M059J (cell line): ENCODE results near the gene CD27. TPM values are rescaled to one million over a fixed set of nuclear protein-coding genes. Genes with fewer than 3 reads are reported as not detected.
"Not testable (repeated sequence)": the region's sequence is repeated elsewhere in the genome, so short reads cannot be mapped to it uniquely, and the experiment has no call there.

Source experiments
- DNase-seq: peaks from one replicate; pipeline ENCODE4 v3.0.0-alpha.2; 2012; ENCODE audit warnings: low read depth
- total RNA-seq: library from RNA; depleted of rRNA; stranded (reverse); fragments of >200 nt; shearing (Covaris generic); gene quantifications from 2 replicates; pipeline ENCODE4 v1.2.3, GENCODE V29; 2014; rRNA removed

Gene CD27
- total RNA-seq, result not detected in 2 replicates

DNA sequence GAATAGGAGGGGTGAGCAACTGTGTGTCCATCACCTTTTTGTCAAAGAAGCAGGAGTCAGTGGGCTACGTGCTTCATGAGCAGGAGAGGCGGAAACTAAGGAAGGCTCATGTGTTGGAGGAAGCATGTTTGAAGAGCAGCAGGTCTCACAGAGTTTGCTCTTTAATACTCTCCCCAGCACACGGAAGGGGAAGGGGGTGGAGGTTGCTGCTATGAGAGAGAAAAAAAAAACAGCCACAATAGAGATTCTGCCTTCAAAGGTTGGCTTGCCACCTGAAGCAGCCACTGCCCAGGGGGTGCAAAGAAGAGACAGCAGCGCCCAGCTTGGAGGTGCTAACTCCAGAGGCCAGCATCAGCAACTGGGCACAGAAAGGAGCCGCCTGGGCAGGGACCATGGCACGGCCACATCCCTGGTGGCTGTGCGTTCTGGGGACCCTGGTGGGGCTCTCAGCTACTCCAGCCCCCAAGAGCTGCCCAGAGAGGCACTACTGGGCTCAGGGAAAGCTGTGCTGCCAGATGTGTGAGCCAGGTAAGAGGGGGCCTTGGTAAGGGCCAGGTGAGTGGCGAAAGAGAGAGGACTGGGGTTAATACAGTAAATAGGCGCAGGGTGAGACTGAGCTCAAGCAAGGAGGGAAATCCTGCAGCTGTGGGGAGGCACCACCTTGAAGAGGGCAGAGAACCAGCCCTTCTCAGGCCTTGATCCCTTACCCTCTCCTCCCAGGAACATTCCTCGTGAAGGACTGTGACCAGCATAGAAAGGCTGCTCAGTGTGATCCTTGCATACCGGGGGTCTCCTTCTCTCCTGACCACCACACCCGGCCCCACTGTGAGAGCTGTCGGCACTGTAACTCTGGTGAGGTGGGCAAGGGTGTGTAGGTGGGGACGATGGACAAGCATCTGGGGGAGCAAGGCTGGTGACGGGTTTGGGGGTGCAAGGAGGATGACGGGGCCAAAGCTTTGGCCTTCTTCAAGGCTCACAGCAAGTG is at the start of gene CD27:
CD27 (plus strand) TSS at position 252 of the 985 bp plus-strand sequence; CDS start at position 393, 141 bp downstream.
- no peak for DNase-seq

DNA sequence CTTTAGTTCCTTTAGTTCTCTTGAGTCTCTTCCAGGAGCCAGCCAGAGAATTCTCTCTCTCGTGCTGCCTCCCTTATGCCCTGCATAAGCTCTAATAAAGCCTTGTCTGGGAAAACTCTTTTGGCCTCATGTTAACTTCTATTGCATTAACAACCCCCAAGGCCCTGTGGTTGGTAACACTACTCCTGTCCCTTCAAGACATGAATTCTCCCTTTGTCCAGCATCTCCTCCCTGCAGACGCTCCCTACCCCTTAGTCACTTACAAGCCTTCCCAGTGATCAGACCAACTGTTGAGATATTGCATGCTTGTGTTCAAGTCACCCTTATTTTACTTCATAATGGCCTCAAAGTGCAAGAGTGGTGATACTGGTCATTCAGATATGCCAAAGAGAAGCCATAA is 48.7 kb upstream of the CD27 start:
- no peak for DNase-seq

DNA sequence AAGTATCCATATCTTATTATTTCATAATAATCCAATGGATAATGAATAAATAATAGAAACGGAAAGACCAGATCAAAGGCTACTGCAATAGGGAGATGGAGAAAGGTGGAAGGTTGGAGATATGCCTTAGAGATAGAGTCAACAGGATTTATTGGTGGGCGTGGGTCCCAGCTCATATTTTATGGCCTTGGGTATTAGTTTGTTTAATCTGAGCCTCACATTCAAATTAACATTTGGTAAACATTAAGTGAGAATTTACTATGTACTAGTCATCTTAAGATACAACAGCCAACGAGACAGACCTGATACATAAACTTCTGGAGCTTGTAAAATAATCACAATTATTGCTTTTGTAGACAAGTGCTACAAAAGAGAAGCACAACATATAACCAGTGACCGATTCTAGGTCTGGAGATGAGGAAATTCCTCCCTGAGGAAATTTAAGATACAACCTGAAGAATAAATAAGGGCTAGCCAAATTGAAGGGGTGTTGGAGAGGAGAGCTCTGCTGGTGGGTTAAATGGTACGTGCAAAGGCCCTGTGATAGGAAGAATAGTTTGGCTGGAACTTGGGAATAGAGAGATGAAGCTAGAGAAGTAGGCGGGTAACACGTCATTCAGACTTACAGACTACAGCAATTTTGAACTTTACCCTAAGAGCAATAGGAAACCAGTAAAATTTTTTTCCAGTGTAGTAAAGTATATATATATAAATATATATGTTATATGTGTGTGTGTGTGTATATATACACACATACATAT is 44.7 kb upstream of the CD27 start:
- no peak for DNase-seq

DNA sequence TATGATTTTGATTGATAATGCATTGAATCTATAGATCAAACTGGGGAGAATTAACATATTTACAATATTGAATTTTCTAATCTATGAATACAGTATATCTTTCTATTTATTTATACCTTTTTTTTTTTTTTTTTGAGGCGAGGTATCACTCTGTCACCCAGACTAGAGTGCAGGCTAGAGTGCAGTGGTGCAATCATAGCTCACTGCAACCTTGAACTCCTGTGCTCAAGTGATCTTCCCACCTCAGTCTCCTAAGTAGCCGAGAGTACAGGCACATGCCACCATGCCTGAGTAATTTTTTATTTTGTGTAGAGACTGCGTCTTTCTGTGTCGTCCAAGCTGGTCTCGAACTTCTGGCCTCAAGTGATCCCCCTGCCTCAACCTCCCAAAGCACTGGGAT is 40.4 kb upstream of the CD27 start:
- no peak for DNase-seq

DNA sequence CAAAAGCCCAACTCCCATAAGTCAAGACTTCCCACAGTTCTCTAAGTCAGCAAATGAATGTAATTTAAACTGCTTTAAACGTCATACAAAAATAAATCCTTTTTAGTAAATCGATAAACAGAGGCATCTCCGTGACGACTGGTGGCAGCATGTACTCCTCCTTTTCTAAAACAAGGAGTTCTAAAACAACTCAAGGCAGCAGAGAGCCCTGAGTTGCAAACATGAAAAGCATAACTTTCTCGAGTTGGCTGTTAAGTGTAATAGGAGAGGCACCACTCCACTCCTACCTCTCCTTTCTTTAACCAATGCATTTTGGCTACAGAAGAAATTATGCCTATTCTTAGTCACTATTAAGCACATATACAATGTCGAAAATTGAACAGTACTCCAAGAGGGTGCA is 38.8 kb upstream of the CD27 start:
- no peak for DNase-seq

DNA sequence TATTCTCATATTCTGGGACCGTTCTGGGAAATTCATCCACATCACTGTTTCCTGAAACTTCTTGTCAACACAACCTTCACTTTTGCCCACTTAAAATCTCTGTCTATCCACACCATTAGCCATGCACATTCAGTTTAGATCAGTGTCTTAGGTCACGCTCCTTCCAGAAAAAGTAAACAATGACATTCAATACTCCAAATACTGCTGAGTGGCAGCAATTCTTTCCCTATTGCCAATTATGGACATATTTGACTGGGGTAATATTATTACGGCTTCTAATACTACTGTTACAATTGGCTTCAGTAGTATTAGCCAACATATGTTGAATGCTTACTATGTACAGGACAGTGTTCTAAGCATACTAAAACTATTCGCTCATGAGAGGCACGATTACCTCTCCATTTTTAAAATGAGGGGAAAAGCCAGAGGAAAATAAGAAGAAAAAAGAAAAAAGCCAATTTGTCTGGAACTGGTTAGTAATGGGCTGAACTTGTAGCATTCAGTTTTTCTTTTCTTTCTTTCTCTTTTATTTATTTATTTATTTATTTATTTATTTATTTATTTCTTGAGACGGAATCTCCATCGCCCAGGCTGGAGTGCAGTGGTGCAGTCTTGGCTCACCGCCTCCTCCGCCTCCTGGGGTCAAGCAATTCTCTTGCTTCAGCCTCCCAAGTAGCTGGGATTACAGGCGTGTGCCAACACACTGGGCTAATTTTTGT is 37.4 kb upstream of the CD27 start:
- DNase-seq, result no peak

DNA sequence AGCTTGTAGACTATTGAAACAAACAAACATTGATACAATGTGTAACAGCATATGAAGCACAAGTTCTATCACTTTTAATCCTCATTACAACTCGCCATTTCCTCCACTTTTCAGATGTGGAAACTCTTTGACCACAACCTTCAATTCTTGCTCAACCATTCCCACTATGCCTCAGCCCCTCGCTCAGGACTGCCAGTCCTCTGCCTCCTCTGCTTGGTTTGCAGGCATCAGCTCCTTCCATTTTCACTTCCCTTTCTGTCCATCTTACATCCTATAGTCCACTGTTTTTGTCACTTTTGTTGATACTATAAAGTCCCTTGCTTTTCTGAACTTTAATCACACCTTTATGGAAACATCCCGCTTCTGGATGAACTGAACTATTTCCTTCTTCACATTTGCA is 28.2 kb upstream of the CD27 start:
- no peak for DNase-seq

DNA sequence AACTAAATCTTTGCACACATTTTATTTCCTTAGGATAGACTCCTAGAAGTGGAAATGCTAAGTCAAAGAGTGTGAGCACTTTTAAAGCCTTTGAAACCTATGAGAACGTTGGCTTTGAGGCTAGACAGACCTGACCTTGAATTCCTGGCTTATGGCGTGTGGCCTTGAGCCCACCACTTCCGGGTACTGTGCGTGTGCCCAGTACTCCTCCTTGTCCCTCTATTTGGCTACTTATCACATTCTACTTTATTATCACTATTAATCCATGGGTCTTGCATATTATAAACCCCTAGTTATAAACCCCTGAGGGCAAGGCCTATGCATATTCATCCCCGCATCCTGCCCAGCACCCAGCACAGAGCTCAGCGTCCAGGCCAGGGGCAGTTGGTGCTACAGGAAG is 26.0 kb upstream of the CD27 start:
- DNase-seq, result no peak

DNA sequence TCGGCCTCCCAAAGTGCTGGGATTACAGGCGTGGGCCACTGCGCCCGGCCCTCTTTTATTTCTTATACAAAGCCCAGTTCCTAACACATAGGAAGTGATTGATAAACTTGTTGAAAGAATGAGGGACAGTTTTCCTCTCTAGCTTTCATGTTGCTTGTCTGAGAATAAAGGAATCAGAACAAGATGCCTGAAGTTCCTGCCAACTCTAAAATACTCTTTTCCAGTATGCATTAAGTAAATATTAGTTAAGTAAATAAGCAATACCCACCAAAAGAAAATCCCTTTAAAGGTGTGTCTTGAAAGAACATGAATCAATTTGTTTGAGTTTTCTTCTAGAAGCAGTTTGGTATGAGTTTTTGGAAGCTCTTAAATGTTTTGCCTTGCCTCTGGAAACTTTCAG is 24.4 kb upstream of the CD27 start:
- DNase-seq, result no peak

DNA sequence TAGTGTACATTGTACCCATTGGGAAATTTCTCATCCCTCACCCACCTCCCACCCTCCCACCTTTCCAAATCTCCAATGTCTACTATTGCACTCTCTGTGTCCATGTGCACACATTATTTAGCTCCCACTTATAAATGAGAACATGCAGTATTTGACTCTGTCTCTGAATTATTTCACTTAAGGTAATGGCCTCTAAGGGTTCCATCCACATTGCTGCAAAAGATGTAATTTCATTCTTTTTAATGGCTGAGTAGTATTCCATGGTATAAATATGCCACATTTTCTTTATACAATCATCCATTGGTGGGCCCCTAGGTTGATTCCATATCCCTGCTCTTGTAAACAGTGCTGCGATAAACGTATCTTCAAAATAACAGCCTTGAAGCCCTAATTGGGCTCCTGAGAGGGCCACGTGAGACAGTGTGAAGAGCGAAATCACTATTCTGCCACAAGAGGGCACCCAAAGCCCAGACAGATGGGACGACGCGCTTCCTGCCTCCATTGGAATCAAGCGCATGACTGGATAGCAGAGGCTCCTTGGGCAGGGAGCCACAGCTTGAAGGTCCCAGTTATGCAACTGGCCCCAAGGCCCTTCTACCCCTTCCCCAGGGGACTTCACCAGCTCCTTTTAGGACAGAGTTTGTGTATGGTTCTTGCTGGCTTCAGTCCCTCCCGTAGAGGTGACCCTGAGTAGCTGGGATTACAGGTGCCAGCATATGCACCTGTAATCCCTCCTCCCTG is 21.3 kb upstream of the CD27 start:
- peak; percentile 87 for DNase-seq

DNA sequence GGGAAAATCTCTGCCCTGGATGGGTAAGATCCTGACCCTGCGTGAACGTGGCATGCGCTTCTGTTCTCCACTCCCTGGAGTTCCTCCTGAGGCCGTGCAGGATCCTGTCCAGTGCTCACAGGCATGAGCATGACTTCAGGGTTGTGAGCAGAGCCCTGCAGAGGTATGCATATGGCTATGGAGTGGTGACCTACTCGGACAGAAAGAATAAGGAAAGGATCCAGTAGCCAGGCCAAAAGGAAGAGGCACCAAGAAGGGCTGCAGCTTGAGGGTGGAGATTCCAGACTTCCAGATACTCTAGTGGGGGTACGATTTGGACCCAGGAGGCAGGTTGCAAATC is 20.8 kb upstream of the CD27 start:
- no peak for DNase-seq

DNA sequence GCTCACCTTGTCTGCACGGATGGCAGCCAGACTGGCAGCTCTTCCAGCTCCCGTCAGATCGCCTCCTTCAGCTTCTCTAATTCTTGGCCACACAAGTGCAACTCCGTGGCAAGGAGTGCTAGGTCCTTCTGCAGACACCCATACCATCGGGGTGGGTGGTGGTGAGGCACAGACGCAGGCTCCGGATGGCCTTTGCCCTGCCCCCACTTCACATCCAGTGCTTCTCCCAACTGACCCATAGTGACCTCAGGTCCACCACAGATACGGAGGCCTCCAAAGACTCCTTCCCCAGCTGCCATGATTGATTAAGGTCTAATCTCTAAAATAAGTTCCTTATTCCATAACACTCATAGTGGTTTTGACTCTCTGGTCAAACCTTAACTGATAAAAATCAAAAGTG is 19.9 kb upstream of the CD27 start:
- DNase-seq, result no peak

DNA sequence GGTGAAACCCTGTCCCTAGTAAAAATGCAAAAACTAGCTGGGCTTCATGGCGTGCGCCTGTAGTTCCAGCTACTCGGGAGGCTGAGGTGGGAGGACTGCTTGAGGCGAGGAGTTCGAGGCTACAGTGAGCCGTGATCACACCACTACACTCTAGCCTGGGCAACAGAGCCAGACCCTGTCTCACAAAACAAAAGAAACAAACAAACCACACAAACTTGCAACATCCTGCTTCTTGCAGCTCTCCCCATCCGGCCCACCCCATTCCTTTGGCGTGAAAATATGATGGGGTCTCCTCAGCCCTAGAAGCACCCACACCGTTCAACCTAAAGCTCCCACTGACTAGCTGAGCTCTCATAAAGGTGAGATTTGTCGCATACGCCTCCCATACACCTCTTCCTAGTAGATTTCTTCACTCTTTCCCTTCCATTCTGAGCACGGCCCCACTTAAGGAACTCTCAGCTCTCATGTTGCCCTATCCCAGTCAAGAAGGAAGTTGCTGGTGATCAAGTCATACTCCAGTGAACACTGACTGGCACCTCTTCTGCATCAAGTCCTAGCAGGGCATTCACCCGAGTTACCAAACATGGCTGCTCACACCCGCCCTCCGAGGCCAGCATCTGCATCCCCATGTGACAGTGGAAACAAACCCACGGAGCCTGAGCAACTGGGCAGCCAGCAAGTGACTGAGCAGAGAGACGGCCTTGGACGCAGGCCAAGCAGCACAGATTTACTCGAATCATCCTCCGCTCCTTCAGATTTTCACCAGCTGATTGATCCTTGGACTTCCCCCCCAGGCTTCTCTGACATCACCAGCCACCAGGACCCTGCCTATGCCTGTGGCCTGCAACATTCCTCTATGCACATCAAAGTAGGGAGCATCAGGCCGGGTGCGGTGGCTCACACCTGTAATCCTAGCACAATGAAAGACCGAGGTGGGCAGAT is 18.9 kb upstream of the CD27 start:
- DNase-seq, result no peak

DNA sequence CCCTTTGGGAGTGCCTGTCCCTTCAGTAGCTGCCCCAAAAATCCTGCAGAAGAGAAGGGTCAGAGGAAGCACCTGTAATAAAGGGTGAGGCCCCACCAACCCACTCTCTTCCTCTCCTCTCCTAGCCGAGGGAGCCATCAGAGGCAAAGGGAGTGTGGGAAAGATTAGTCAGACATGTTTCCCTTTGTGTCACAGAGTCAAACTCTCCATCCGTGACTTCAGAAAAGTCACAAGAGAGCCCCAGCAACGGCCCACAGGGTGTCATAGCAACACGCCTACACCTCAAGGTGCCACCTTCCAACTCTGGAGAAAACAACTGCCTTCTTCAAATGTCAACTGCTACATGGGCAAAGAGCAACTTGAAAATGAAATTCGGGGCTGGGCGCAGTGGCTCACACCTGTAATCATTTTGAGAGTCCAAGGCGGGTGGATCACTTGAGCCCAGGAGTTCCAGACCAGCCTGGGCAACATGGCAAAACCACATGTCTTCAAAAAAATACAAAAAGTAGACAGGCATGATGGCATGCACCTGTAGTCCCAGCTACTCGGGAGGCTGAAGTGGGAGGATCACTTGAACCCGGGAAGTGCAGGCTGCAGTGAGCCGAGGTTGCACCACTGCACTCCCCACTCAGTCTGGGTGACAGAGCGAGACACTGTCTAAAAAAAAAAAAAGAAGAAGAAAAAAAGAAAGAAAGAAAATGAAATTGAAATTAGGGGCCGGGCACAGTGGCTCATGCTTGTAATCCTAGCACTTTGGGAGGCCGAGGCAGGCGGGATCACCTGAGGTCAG is 17.7 kb upstream of the CD27 start:
- no peak for DNase-seq

DNA sequence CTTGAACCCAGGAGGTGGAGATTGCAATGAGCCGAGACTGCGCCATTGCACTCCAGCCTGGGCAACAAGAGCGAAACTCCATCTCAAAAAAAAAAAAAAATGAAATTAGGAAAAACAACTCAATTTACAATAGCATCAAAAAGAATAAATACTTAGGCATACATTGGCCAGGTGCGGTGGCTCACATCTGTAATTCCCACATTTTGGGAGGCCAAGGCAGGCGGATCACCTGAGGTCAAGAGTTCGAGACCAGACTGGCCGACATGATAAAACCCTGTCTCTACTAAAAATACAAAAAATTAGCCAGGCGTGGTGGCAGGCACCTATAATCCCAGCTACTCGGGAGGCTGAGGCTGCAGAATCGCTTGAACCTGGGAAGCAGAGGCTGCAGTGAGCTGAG is 17.0 kb upstream of the CD27 start:
- DNase-seq, result not testable (repeated sequence)

DNA sequence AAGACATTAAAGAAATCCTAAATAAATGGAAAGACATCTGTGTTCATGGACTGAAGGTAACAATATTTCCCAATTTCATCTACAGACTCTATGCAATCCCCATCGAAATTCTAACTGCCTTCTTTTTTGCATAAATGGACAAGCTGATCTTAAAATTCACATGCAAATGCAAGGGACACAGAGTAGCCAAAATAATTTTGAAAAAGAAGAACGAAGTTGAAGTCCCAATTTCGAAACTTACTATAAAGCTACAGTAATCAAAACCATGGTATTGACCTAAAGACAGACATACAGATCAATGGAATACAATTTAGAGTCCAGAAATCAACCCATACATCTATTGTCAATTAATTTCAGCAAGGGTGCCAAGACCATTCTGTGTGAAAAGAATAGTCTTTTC is 16.4 kb upstream of the CD27 start:
- no peak for DNase-seq

DNA sequence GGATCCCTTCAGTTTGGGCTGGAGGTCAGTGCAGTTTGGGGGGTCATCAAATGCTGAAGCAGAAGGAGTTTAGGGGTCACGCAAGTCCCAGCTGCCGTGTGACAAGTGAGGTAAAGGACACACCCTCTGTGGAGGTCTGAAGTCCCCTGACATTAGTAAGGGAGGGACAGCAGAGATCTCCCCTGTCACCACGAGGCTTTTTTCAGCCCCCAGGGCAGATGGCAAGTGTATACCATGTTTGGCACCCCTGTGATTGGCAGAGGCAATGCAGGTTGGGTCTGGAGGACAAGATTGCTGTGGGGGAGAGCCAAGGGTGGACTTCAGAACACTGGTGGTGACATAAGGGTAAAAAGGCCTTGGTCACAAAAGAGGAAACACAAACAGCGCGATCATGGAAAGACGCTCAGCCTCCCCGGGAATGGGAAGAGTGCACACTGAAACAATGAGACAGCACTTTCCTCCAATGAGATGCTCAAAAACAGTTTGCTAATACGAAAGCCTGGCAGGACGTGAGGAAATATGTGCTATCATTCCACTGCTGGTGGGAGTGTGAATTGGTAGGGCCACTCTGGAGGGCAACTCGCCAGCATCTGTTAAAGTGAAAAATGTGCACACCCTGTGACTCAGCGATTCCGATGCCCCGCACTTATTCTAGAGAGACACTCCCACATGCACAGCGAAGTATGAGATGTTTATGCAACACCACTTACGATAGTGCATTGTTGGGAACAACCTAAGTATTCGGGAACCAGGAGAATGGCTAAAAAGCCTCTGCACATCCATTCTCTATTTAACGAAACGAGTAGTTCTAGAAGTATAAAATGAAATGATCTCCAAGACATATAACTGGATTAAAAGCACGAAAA is 14.4 kb upstream of the CD27 start:
- peak; percentile 96 for DNase-seq

DNA sequence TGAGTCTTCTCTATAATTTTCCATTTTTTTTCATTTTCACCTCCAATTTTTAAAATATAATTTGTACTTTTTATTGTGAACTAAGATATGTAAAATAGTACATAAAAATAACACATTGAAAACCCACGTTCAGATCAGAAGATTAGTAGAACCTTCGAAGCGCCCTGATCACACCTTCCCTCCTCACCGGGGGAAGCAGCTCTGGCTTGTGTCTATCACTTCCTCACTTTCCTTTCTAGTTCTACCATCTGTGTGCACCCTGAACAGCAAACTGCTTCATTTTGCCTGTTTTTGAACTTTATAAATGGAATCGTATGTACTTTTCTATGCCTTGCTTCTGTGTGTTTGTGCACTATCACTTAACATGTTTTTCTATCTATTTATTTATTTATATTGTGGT is 11.8 kb upstream of the CD27 start:
- DNase-seq, result no peak
